ENCODE measurements around the gene THAP3. TPM values are rescaled to one million over a fixed set of nuclear protein-coding genes. Genes with fewer than 3 reads are reported as not detected.

Gene THAP3
- total and polyA plus RNA-seq, 2 of the 8 experiments (the other 6 are each of a cell fraction or from before 2014, with no cell fraction given), result 8.2 to 15.3 TPM

GRCh38 chr1:6579374-6580118, 45.1 kb upstream of the THAP3 start, which contains the start of gene ZBTB48 (continued):
- TF ChIP-seq E2F6 (IDR thresholded peaks at IDR 0.05), result 0 out of 2 replicates have a peak, but pooled peaks have one; percentile 41
- TF ChIP-seq, protein P1, sequence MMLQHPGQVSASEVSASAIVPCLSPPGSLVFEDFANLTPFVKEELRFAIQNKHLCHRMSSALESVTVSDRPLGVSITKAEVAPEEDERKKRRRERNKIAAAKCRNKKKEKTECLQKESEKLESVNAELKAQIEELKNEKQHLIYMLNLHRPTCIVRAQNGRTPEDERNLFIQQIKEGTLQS (IDR thresholded peaks at IDR 0.05; ENCODE audit: insufficient read depth, low read depth, low read length), result no peak
- no peak for TF ChIP-seq BCL11A (IDR thresholded peaks at IDR 0.05; ENCODE audit: low read depth in 2 of 2, low read length in 2 of 2)
- TF ChIP-seq SP1 (IDR thresholded peaks at IDR 0.05; ENCODE audit: low read depth, low read length), result 0 out of 2 replicates have a peak, but pooled peaks have one; percentile 55
- TF ChIP-seq GABPA (IDR thresholded peaks at IDR 0.05; ENCODE audit: borderline replicate concordance, insufficient read depth, low read length), result peak; percentile 82; the same call in 1 of the 2 replicates
- TF ChIP-seq CTBP2 (IDR thresholded peaks at IDR 0.05; ENCODE audit: borderline replicate concordance, insufficient read depth, insufficient read length, low read length), result no peak
- no peak for TF ChIP-seq TCF12 (IDR thresholded peaks at IDR 0.05; ENCODE audit: low read depth, low read length)
- no peak for TF ChIP-seq NRF1 (IDR thresholded peaks at IDR 0.05; ENCODE audit: low read depth, low read length)
- TF ChIP-seq CTCF (IDR thresholded peaks at IDR 0.05; ENCODE audit: control extremely low read depth in 1 of 3, insufficient read depth in 1 of 3, low read depth in 1 of 3, low read length in 3 of 3), result no peak; a peak in 1 of 4 replicates
- TF ChIP-seq NANOG (IDR thresholded peaks at IDR 0.05; ENCODE audit: insufficient read depth, low read depth, low read length, poor library complexity, severe bottlenecking), result no peak
- no peak for TF ChIP-seq KDM1A (IDR thresholded peaks at IDR 0.05; ENCODE audit: borderline replicate concordance, low read length)
- TF ChIP-seq POLR2A (IDR thresholded peaks at IDR 0.05; ENCODE audit: control extremely low read depth in 1 of 2, low read depth in 2 of 2, low read length in 2 of 2), result peak in 1 of 2 experiments; percentile 92; a peak in 2 of 3 replicates
- peak; percentile 74 for TF ChIP-seq RBBP5 (IDR thresholded peaks at IDR 0.05; ENCODE audit: borderline replicate concordance, low read depth, low read length)
- TF ChIP-seq HDAC6 (IDR thresholded peaks at IDR 0.05; ENCODE audit: low read depth, low read length), result no peak
- no peak for TF ChIP-seq KDM5A (IDR thresholded peaks at IDR 0.05; ENCODE audit: low read length)

Data from H1 (cell line).